Measurements from ENCODE around the gene SORCS3. TPM values are rescaled to one million over a fixed set of nuclear protein-coding genes. Genes with fewer than 3 reads are reported as not detected.
"Not testable (repeated sequence)": the region's sequence is repeated elsewhere in the genome, so short reads cannot be mapped to it uniquely, and the experiment has no call there.

Gene SORCS3
- total RNA-seq, 1 experiment from 2014 or later: not detected

- POLR2A ChIA-PET: no interaction called here
- CTCF ChIA-PET: no interaction called here
- H3K36me3 ChIP-seq (ENCODE audit: control insufficient read depth, insufficient read depth, low read length): no peaks in the 10 kb centered on the region
- no peak for TF ChIP-seq SIN3A (IDR thresholded peaks at IDR 0.05; ENCODE audit: borderline replicate concordance, insufficient read depth, low read depth, low read length)
- TF ChIP-seq POLR2AphosphoS5 (IDR thresholded peaks at IDR 0.05; ENCODE audit: low read depth, low read length): no peak
- TF ChIP-seq, protein P1, sequence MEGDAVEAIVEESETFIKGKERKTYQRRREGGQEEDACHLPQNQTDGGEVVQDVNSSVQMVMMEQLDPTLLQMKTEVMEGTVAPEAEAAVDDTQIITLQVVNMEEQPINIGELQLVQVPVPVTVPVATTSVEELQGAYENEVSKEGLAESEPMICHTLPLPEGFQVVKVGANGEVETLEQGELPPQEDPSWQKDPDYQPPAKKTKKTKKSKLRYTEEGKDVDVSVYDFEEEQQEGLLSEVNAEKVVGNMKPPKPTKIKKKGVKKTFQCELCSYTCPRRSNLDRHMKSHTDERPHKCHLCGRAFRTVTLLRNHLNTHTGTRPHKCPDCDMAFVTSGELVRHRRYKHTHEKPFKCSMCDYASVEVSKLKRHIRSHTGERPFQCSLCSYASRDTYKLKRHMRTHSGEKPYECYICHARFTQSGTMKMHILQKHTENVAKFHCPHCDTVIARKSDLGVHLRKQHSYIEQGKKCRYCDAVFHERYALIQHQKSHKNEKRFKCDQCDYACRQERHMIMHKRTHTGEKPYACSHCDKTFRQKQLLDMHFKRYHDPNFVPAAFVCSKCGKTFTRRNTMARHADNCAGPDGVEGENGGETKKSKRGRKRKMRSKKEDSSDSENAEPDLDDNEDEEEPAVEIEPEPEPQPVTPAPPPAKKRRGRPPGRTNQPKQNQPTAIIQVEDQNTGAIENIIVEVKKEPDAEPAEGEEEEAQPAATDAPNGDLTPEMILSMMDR (IDR thresholded peaks at IDR 0.05): no peak
- no peak for TF ChIP-seq TCF7L2 (IDR thresholded peaks at IDR 0.05; ENCODE audit: low read depth, low read length)
- TF ChIP-seq, protein P2, sequence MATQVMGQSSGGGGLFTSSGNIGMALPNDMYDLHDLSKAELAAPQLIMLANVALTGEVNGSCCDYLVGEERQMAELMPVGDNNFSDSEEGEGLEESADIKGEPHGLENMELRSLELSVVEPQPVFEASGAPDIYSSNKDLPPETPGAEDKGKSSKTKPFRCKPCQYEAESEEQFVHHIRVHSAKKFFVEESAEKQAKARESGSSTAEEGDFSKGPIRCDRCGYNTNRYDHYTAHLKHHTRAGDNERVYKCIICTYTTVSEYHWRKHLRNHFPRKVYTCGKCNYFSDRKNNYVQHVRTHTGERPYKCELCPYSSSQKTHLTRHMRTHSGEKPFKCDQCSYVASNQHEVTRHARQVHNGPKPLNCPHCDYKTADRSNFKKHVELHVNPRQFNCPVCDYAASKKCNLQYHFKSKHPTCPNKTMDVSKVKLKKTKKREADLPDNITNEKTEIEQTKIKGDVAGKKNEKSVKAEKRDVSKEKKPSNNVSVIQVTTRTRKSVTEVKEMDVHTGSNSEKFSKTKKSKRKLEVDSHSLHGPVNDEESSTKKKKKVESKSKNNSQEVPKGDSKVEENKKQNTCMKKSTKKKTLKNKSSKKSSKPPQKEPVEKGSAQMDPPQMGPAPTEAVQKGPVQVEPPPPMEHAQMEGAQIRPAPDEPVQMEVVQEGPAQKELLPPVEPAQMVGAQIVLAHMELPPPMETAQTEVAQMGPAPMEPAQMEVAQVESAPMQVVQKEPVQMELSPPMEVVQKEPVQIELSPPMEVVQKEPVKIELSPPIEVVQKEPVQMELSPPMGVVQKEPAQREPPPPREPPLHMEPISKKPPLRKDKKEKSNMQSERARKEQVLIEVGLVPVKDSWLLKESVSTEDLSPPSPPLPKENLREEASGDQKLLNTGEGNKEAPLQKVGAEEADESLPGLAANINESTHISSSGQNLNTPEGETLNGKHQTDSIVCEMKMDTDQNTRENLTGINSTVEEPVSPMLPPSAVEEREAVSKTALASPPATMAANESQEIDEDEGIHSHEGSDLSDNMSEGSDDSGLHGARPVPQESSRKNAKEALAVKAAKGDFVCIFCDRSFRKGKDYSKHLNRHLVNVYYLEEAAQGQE (IDR thresholded peaks at IDR 0.05; ENCODE audit: insufficient read depth in 1 of 2, low read depth in 2 of 2, low read length in 1 of 2): no peak
- no peaks in the 10 kb centered on the region for H3K4me1 ChIP-seq (ENCODE audit: control insufficient read depth, insufficient read depth, low read length)
- no peak overlapping the region for H3K4me3 ChIP-seq (ENCODE audit: low read depth in 2 of 2, low read length in 2 of 2)
- H3K27ac ChIP-seq (ENCODE audit: low read length): no peak overlapping the region
- intact Hi-C loops (cut with micrococcal nuclease; ENCODE audit: unreplicated experiment): no loop called here
- no peaks in the 10 kb centered on the region for H3K27me3 ChIP-seq (ENCODE audit: control insufficient read depth, insufficient read depth, low read length)
- no peak for ATAC-seq
- no TSS peak for BruUV-seq (replicated peaks)
- no peak for DNase-seq (ENCODE audit: low read depth, low spot score)
- H3K9me3 ChIP-seq (ENCODE audit: control insufficient read depth, insufficient read depth, low read depth, low read length): no peaks in the 10 kb centered on the region
- in situ Hi-C loops (cut with HindIII; ENCODE audit: low pct_unique_long_range_greater_than_20kb, low sequenced_read_pairs): no loop called here
Observed at GRCh38 chr10:104711302-104711721, 70.2 kb downstream of the SORCS3 start.

DNA sequence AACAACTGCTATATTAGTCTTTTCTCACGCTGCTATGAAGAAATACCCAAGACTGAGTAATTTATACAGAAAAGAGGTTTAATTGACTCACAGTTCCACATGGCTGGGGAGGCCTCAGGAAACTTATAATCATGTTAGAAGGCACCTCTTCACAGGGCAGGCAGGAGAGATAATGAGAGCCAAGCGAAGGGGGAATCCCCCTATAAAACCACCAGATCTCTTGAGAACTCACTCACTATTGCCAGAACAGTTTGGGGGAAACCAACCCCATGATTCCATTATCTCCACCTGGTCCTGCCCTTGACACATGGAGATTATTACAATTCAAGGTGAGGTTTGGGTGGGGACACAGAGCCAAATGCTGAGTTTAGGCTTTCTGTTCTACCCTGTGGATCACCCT, 89.5 kb downstream of the SORCS3 start:
- in situ Hi-C loops (cut with HindIII; ENCODE audit: low pct_unique_long_range_greater_than_20kb, low sequenced_read_pairs); DNase-seq (ENCODE audit: low read depth, low spot score); intact Hi-C loops (cut with micrococcal nuclease; ENCODE audit: unreplicated experiment); POLR2A ChIA-PET; ATAC-seq; H3K4me1 ChIP-seq (ENCODE audit: control insufficient read depth, insufficient read depth, low read length); H3K27me3 ChIP-seq (ENCODE audit: control insufficient read depth, insufficient read depth, low read length); H3K4me3 ChIP-seq (ENCODE audit: low read depth in 2 of 2, low read length in 2 of 2); BruUV-seq (replicated peaks); H3K27ac ChIP-seq (ENCODE audit: low read length); H3K9me3 ChIP-seq (ENCODE audit: control insufficient read depth, insufficient read depth, low read depth, low read length); H3K36me3 ChIP-seq (ENCODE audit: control insufficient read depth, insufficient read depth, low read length); CTCF ChIA-PET: not testable (repeated sequence)

GRCh38 chr10:104731192-104731591, 90.1 kb downstream of the SORCS3 start:
- 0 out of 2 replicates have a peak, but pooled peaks cover 6% of the 10 kb centered on the region for H3K27me3 ChIP-seq (ENCODE audit: control insufficient read depth, insufficient read depth, low read length)
- in situ Hi-C loops (cut with HindIII; ENCODE audit: low pct_unique_long_range_greater_than_20kb, low sequenced_read_pairs): no loop called here
- ATAC-seq (no peak), DNase-seq (ENCODE audit: low read depth, low spot score) (no peak)
- CTCF ChIA-PET: no interaction called here
- POLR2A ChIA-PET: no interaction called here
- no peak overlapping the region for H3K4me3 ChIP-seq (ENCODE audit: low read depth in 2 of 2, low read length in 2 of 2)
- BruUV-seq (replicated peaks): no TSS peak
- no peaks in the 10 kb centered on the region for H3K36me3 ChIP-seq (ENCODE audit: control insufficient read depth, insufficient read depth, low read length)
- no peak for TF ChIP-seq POLR2AphosphoS5 (IDR thresholded peaks at IDR 0.05; ENCODE audit: low read depth, low read length)
- TF ChIP-seq, protein P2 (IDR thresholded peaks at IDR 0.05; ENCODE audit: insufficient read depth in 1 of 2, low read depth in 2 of 2, low read length in 1 of 2): no peak
- TF ChIP-seq SIN3A (IDR thresholded peaks at IDR 0.05; ENCODE audit: borderline replicate concordance, insufficient read depth, low read depth, low read length): no peak
- TF ChIP-seq, protein P1 (IDR thresholded peaks at IDR 0.05): no peak
- no peak for TF ChIP-seq TCF7L2 (IDR thresholded peaks at IDR 0.05; ENCODE audit: low read depth, low read length)
- H3K4me1 ChIP-seq (ENCODE audit: control insufficient read depth, insufficient read depth, low read length): no peaks in the 10 kb centered on the region
- H3K9me3 ChIP-seq (ENCODE audit: control insufficient read depth, insufficient read depth, low read depth, low read length): no peaks in the 10 kb centered on the region
- intact Hi-C loops (cut with micrococcal nuclease; ENCODE audit: unreplicated experiment): no loop called here
- no peak overlapping the region for H3K27ac ChIP-seq (ENCODE audit: low read length)
